Astrocyte of the hippocampus (primary cell): Measurements from ENCODE around the gene XIRP1.
"Not testable (repeated sequence)": the region's sequence is repeated elsewhere in the genome, so short reads cannot be mapped to it uniquely, and the experiment has no call there.

Experiments used
- DNase-seq: peaks from one replicate; pipeline ENCODE4 v3.0.0; 2011; ENCODE audit warnings: low read depth, low spot score

XIRP1 gene

GRCh38 chr3:39192490-39193092 is at the start of gene XIRP1:
TSS of gene XIRP1 (minus strand) at chr3:39192595. CDS start at chr3:39189445, 3,150 bp downstream.
- DNase-seq = no peak

GRCh38 chr3:39241561-39241960 is 49.2 kb upstream of the XIRP1 start:
- DNase-seq = no peak

GRCh38 chr3:39237027-39237426 is 44.6 kb upstream of the XIRP1 start:
- DNase-seq = no peak

- no peak for DNase-seq
Measured at GRCh38 chr3:39234651-39235050, 42.3 kb upstream of the XIRP1 start.

- no peak for DNase-seq
Measured at GRCh38 chr3:39232859-39233258, 40.5 kb upstream of the XIRP1 start.

GRCh38 chr3:39230453-39230852 is 38.1 kb upstream of the XIRP1 start:
- no peak for DNase-seq

GRCh38 chr3:39228496-39228895 is 36.1 kb upstream of the XIRP1 start:
- no peak for DNase-seq

GRCh38 chr3:39227596-39227995 is 35.2 kb upstream of the XIRP1 start:
- not testable (repeated sequence) for DNase-seq

- no peak for DNase-seq
Measured at GRCh38 chr3:39226106-39226741, 33.8 kb upstream of the XIRP1 start.

GRCh38 chr3:39224288-39224687 is 31.9 kb upstream of the XIRP1 start:
- no peak for DNase-seq

GRCh38 chr3:39222939-39223338 is 30.5 kb upstream of the XIRP1 start:
- DNase-seq = no peak

- no peak for DNase-seq
Measured at GRCh38 chr3:39222462-39222861, 30.1 kb upstream of the XIRP1 start.

- no peak for DNase-seq
Measured at GRCh38 chr3:39221141-39221530, 28.7 kb upstream of the XIRP1 start.

- DNase-seq = no peak
Measured at GRCh38 chr3:39220407-39221140, 28.2 kb upstream of the XIRP1 start.

- DNase-seq = no peak
Measured at GRCh38 chr3:39219702-39220101, 27.3 kb upstream of the XIRP1 start.

- DNase-seq = no peak
Measured at GRCh38 chr3:39216176-39216790, 23.9 kb upstream of the XIRP1 start.

- no peak for DNase-seq
Measured at GRCh38 chr3:39213613-39214012, 21.2 kb upstream of the XIRP1 start.

- DNase-seq = no peak
Measured at GRCh38 chr3:39212665-39213064, 20.3 kb upstream of the XIRP1 start.

- no peak for DNase-seq
Measured at GRCh38 chr3:39211332-39212130, 19.1 kb upstream of the XIRP1 start.

GRCh38 chr3:39210078-39210477 is 17.7 kb upstream of the XIRP1 start:
- DNase-seq = no peak

GRCh38 chr3:39209329-39209970 is 17.1 kb upstream of the XIRP1 start:
- DNase-seq = no peak
